B cell (primary cell): Measurements from ENCODE around the gene EHD4. TPM values are rescaled to one million over a fixed set of nuclear protein-coding genes. Genes with fewer than 3 reads are reported as not detected.

Experiments used
- ATAC-seq: fragments of 200-7000 bp; cut with Tn5 transposase; one replicate; pipeline ENCODE4 v1.10.0; 2021; ENCODE audit warnings: low read depth, mild to moderate bottlenecking, moderate number of reproducible peaks, moderate library complexity
- CTCF ChIA-PET: fragments of 350-600 bp; sonication (Branson Sonifier 250); formaldehyde crosslinking; loops from one replicate; lab custom pipeline; 2021; ENCODE audit warnings: antibody characterized with exemption, inconsistent platforms; lab: Charles Lee
- POLR2A ChIA-PET: fragments of 350-600 bp; sonication (Branson Sonifier 250); formaldehyde crosslinking; loops from one replicate; lab custom pipeline; 2021; ENCODE audit warnings: antibody characterized with exemption; lab: Charles Lee
- DNase-seq: peaks from one replicate; pipeline ENCODE4 v3.0.0; 2013
- H2AFZ ChIP-seq: 2 replicates; pipeline ENCODE4 v1.6.1; 2012; ENCODE audit warnings: mild to moderate bottlenecking, low read depth, low read length; ENCODE audit not compliant: insufficient read depth, poor library complexity, severe bottlenecking
- H3K27ac ChIP-seq, 2 donors: 1 replicate in 1 of 2; 2 replicates in 1 of 2; pipeline ENCODE4 v1.5.1; 2012 to 2013; ENCODE audit warnings: low read length in 2 of 2, mild to moderate bottlenecking in 2 of 2, moderate library complexity in 1 of 2
- H3K27me3 ChIP-seq, 4 experiments: fragments of 200-600 bp in 1 of 4; sonication (generic) in 1 of 4; replicated peaks in 1 of 4; 1 replicate in 2 of 4; 2 replicates in 2 of 4; pipeline versions ENCODE4 v1.6.1 to v1.7.0; 2013 to 2016; ENCODE audit warnings: low read length in 3 of 4, mild to moderate bottlenecking in 2 of 4, mixed read lengths in 1 of 4, moderate library complexity in 1 of 4; ENCODE audit not compliant: insufficient read depth in 4 of 4, control insufficient read depth in 3 of 4; ENCODE audit errors: control extremely low read depth in 1 of 4
- H3K36me3 ChIP-seq, 2 experiments: replicated peaks in 1 of 2; 1 replicate in 1 of 2; 2 replicates in 1 of 2; pipeline versions ENCODE4 v1.6.1 to v1.7.1; 2013; ENCODE audit warnings: low read length in 1 of 2; ENCODE audit not compliant: insufficient read depth in 2 of 2, control insufficient read depth in 1 of 2; ENCODE audit errors: control extremely low read depth in 1 of 2, extremely low read depth in 1 of 2
- H3K4me1 ChIP-seq, 2 donors: fragments of 200-600 bp in 1 of 2; sonication (generic) in 1 of 2; 1 replicate in 1 of 2; 2 replicates in 1 of 2; pipeline versions ENCODE4 v1.5.1 to v1.6.1; 2013 to 2017; ENCODE audit warnings: low read length in 2 of 2; ENCODE audit not compliant: control insufficient read depth in 2 of 2, insufficient read depth in 2 of 2
- H3K4me2 ChIP-seq: replicated peaks from 2 replicates; pipeline ENCODE3; 2012; ENCODE audit warnings: mild to moderate bottlenecking, low read depth, low read length; ENCODE audit not compliant: poor library complexity, severe bottlenecking
- H3K4me3 ChIP-seq, 5 experiments: fragments of 200-600 bp in 1 of 5; sonication (generic) in 1 of 5; 1 replicate in 3 of 5; 2 replicates in 2 of 5; pipeline versions ENCODE4 v1.5.1 to v1.7.0; 2011 to 2016; ENCODE audit warnings: low read length in 4 of 5, mild to moderate bottlenecking in 4 of 5, low read depth in 2 of 5, control low read depth in 1 of 5, moderate library complexity in 1 of 5; ENCODE audit not compliant: insufficient read depth in 1 of 5; ENCODE audit errors: control extremely low read depth in 1 of 5, extremely low read depth in 1 of 5
- H3K79me2 ChIP-seq: fragments of 200-600 bp; sonication (generic); one replicate; pipeline ENCODE4 v1.6.0; 2016; ENCODE audit warnings: low read length; ENCODE audit not compliant: control insufficient read depth, insufficient read depth
- H3K9ac ChIP-seq: fragments of 200-600 bp; sonication (generic); 2 replicates; pipeline ENCODE4 v1.6.1; 2017; ENCODE audit warnings: mild to moderate bottlenecking, low read length, moderate library complexity
- H3K9me3 ChIP-seq, 3 donors: one replicate each; pipeline versions ENCODE4 v1.6.1 to v1.7.1; 2013; ENCODE audit warnings: low read length in 2 of 3; ENCODE audit not compliant: control insufficient read depth in 2 of 3, insufficient read depth in 1 of 3; ENCODE audit errors: control extremely low read depth in 1 of 3
- H4K20me1 ChIP-seq: 2 replicates; pipeline ENCODE4 v1.6.0; 2012; ENCODE audit warnings: mild to moderate bottlenecking, low read length; ENCODE audit not compliant: insufficient read depth, control insufficient read depth, poor library complexity, severe bottlenecking
- H3K27ac Mint-ChIP-seq: one replicate; pipeline ENCODE4 v1.8.0; 2021; ENCODE audit warnings: mixed read lengths
- H3K27me3 Mint-ChIP-seq: one replicate; pipeline ENCODE4 v1.8.0; 2021; ENCODE audit warnings: mixed read lengths
- H3K4me1 Mint-ChIP-seq: one replicate; pipeline ENCODE4 v1.8.0; 2021; ENCODE audit warnings: mixed read lengths
- H3K4me3 Mint-ChIP-seq: one replicate; pipeline ENCODE4 v1.8.0; 2021; ENCODE audit warnings: mixed read lengths
- H3K9me3 Mint-ChIP-seq: one replicate; pipeline ENCODE4 v1.8.0; 2022; ENCODE audit warnings: mixed read lengths; ENCODE audit not compliant: insufficient read depth
- EZH2 ChIP-seq: IDR thresholded peaks from 2 replicates; pipeline ENCODE4 v1.6.1; 2012; ENCODE audit warnings: borderline replicate concordance, low read depth, mild to moderate bottlenecking, moderate library complexity, low read length; ENCODE audit not compliant: insufficient read depth, poor library complexity, severe bottlenecking
- WGBS: methylation state at CpG from one replicate; pipeline ENCODE4 v1.1.5; 2013; ENCODE audit warnings: missing lambda C conversion rate; ENCODE audit not compliant: insufficient coverage; 5-methylcytosine and 5-hydroxymethylcytosine counted together
- intact Hi-C: fragments of 100-400 bp; cut with micrococcal nuclease; formaldehyde crosslinking; loops from one replicate; pipeline ENCODE4 v1.10.0; 2022
- polyA plus RNA-seq: library from polyadenylated mRNA; depleted of rRNA; stranded (reverse); fragments of >200 nt; gene quantifications from 2 replicates; pipeline ENCODE4 v1.2.3, GENCODE V29; 2012
- total RNA-seq, 2 donors: library from RNA; stranded (reverse); fragments of 120-200 nt in 1 of 2; gene quantifications; 1 replicate in 1 of 2; 2 replicates in 1 of 2; pipeline versions ENCODE4 v1.2.3 to v1.2.4, GENCODE V29; 2013 to 2022
- TF ChIP-seq, protein P1 (sequence below): fragments of 200-600 bp; IDR thresholded peaks from one replicate; pipeline ENCODE4 v1.8.0; 2022; ENCODE audit warnings: antibody characterized with exemption, mild to moderate bottlenecking

The EHD4 gene
- total and polyA plus RNA-seq, 2 donors (not counting 1 experiment from before 2014, with no cell fraction given), result 3.1 to 12.7 TPM

- no peak overlapping the region for H3K27ac ChIP-seq
- no peak overlapping the region for H2AFZ ChIP-seq
- 92% methylated on average over 13 of the region's 17 CpGs for WGBS
- H3K9me3 ChIP-seq, result no peaks in the 10 kb centered on the region
- POLR2A ChIA-PET, result no interaction called here
- no peaks in the 10 kb centered on the region for H3K4me1 ChIP-seq
- Mint-ChIP-seq H3K9me3 (no peaks in the 10 kb centered on the region), H3K27ac (no peak overlapping the region), H3K4me3 (no peak overlapping the region), H3K27me3 (peaks cover 11% of the 10 kb centered on the region), H3K4me1 (no peaks in the 10 kb centered on the region)
- TF ChIP-seq EZH2, result no peak
- TF ChIP-seq, protein P1, sequence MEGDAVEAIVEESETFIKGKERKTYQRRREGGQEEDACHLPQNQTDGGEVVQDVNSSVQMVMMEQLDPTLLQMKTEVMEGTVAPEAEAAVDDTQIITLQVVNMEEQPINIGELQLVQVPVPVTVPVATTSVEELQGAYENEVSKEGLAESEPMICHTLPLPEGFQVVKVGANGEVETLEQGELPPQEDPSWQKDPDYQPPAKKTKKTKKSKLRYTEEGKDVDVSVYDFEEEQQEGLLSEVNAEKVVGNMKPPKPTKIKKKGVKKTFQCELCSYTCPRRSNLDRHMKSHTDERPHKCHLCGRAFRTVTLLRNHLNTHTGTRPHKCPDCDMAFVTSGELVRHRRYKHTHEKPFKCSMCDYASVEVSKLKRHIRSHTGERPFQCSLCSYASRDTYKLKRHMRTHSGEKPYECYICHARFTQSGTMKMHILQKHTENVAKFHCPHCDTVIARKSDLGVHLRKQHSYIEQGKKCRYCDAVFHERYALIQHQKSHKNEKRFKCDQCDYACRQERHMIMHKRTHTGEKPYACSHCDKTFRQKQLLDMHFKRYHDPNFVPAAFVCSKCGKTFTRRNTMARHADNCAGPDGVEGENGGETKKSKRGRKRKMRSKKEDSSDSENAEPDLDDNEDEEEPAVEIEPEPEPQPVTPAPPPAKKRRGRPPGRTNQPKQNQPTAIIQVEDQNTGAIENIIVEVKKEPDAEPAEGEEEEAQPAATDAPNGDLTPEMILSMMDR, result no peak
- no peaks in the 10 kb centered on the region for H3K36me3 ChIP-seq
- H3K4me2 ChIP-seq, result no peak overlapping the region
- DNase-seq (no peak), ATAC-seq (no peak)
- H4K20me1 ChIP-seq, result no peaks in the 10 kb centered on the region
- no peaks in the 10 kb centered on the region for H3K79me2 ChIP-seq
- peaks cover 0 to 3% (median 0%) of the 10 kb centered on the region in 4 experiments for H3K27me3 ChIP-seq
- H3K9ac ChIP-seq, result no peak overlapping the region
- intact Hi-C loops, result no loop called here
- H3K4me3 ChIP-seq, result no peak overlapping the region
- CTCF ChIA-PET, result interaction anchor here (0.6 to 8.8 kb wide), 5 partner anchors 12 to 367 kb away, joined by 3 to 113 read pairs (median 4); no protein-coding TSS in a partner anchor
Measured at GRCh38 chr15:41983621-41984571, 11.5 kb upstream of the EHD4 start.

DNA sequence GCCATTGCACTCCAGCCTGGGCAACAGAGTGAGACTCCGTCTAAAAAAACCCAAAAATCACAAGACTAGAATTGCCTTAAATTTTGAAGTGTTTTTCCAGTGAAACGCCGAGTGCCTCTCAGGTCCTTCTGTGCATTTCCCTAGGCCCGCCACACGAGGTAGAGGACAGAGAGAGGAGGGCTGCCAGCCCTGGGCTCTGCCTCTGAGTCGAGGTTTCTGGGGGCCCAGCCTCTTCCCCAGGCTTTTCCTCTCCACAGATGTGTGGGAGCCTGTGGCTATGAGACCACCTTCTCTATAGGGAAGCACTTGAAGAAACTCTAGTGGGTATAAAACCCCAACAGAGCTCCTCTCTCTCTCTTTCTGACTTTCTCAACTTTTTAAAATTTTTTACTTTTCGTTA, 10.9 kb upstream of the EHD4 start:
- H3K4me1 Mint-ChIP-seq, result no peaks in the 10 kb centered on the region
- no peaks in the 10 kb centered on the region for H3K9me3 Mint-ChIP-seq
- Histone ChIP-seq H3K79me2 (no peaks in the 10 kb centered on the region), H4K20me1 (no peaks in the 10 kb centered on the region), H2AFZ (no peak overlapping the region), H3K4me1 (no peaks in the 10 kb centered on the region), H3K9ac (no peak overlapping the region), H3K9me3 (no peaks in the 10 kb centered on the region), H3K27ac (no peak overlapping the region), H3K27me3 (peaks cover 0 to 5% (median 0%) of the 10 kb centered on the region in 4 experiments), H3K4me3 (no peak overlapping the region), H3K4me2 (no peak overlapping the region), H3K36me3 (no peaks in the 10 kb centered on the region)
- WGBS, result 90% methylated on average over 2 of the region's 7 CpGs
- peaks cover 14% of the 10 kb centered on the region for H3K27me3 Mint-ChIP-seq
- CTCF ChIA-PET, result interaction anchor here (0.7 to 8.8 kb wide), 4 partner anchors 14 to 210 kb away, joined by 4 to 113 read pairs (median 6); no protein-coding TSS in a partner anchor
- ATAC-seq (no peak), DNase-seq (no peak)
- no peak overlapping the region for H3K4me3 Mint-ChIP-seq
- POLR2A ChIA-PET, result no interaction called here
- TF ChIP-seq, protein P1, result no peak
- TF ChIP-seq EZH2, result no peak
- no peak overlapping the region for H3K27ac Mint-ChIP-seq
- intact Hi-C loops, result no loop called here
